DMS153 treated with DMSO at 0.1 percent for 48 hours (cell line): ENCODE measurements around the gene PHACTR1.
A peak's percentile ranks its signal among the peaks of the same experiment; 100 is the strongest.
"Not testable (repeated sequence)": the region's sequence is repeated elsewhere in the genome, so short reads cannot be mapped to it uniquely, and the experiment has no call there.

Experiments used
- DNase-seq: peaks from one replicate; lab custom pipeline; 2025; ENCODE audit not compliant: unreplicated experiment; lab: John Stamatoyannopoulos, UW

The PHACTR1 gene

GRCh38 chr6:12898603-12899002, 182.0 kb downstream of the PHACTR1 start:
- DNase-seq = no peak

- no peak for DNase-seq
Observed at GRCh38 chr6:12899046-12899833, 182.7 kb downstream of the PHACTR1 start.

GRCh38 chr6:12903246-12903645, 186.7 kb downstream of the PHACTR1 start:
- DNase-seq = no peak

- DNase-seq = no peak
Observed at GRCh38 chr6:12909833-12910232, 193.3 kb downstream of the PHACTR1 start.

- peak; percentile 7 for DNase-seq
Observed at GRCh38 chr6:12911427-12911826, 194.9 kb downstream of the PHACTR1 start.

GRCh38 chr6:12913201-12913600, 196.6 kb downstream of the PHACTR1 start:
- DNase-seq = no peak

GRCh38 chr6:12916006-12916405, 199.4 kb downstream of the PHACTR1 start:
- no peak for DNase-seq

GRCh38 chr6:12916420-12917136, 200.0 kb downstream of the PHACTR1 start:
- DNase-seq = no peak

GRCh38 chr6:12921467-12921866, 204.9 kb downstream of the PHACTR1 start:
- no peak for DNase-seq

- DNase-seq = peak; percentile 0
Observed at GRCh38 chr6:12923644-12924235, 207.2 kb downstream of the PHACTR1 start.

GRCh38 chr6:12924911-12925310, 208.3 kb downstream of the PHACTR1 start:
- no peak for DNase-seq

GRCh38 chr6:12927746-12928145, 211.2 kb downstream of the PHACTR1 start:
- no peak for DNase-seq

- DNase-seq = no peak
Observed at GRCh38 chr6:12929678-12930077, 213.1 kb downstream of the PHACTR1 start.

- DNase-seq = no peak
Observed at GRCh38 chr6:12931639-12932038, 215.1 kb downstream of the PHACTR1 start.

GRCh38 chr6:12935637-12936036, 219.1 kb downstream of the PHACTR1 start:
- DNase-seq = no peak

GRCh38 chr6:12937971-12938370, 221.4 kb downstream of the PHACTR1 start:
- no peak for DNase-seq

- no peak for DNase-seq
Observed at GRCh38 chr6:12939314-12939713, 222.7 kb downstream of the PHACTR1 start.

GRCh38 chr6:12941422-12941821, 224.9 kb downstream of the PHACTR1 start:
- DNase-seq = no peak

- no peak for DNase-seq
Observed at GRCh38 chr6:12943549-12943948, 227.0 kb downstream of the PHACTR1 start.

GRCh38 chr6:12944001-12944400, 227.4 kb downstream of the PHACTR1 start:
- no peak for DNase-seq

- not testable (repeated sequence) for DNase-seq
Observed at GRCh38 chr6:12944528-12944927, 228.0 kb downstream of the PHACTR1 start.
